ENCODE measurements around the gene ZNF641.

The ZNF641 gene

DNA sequence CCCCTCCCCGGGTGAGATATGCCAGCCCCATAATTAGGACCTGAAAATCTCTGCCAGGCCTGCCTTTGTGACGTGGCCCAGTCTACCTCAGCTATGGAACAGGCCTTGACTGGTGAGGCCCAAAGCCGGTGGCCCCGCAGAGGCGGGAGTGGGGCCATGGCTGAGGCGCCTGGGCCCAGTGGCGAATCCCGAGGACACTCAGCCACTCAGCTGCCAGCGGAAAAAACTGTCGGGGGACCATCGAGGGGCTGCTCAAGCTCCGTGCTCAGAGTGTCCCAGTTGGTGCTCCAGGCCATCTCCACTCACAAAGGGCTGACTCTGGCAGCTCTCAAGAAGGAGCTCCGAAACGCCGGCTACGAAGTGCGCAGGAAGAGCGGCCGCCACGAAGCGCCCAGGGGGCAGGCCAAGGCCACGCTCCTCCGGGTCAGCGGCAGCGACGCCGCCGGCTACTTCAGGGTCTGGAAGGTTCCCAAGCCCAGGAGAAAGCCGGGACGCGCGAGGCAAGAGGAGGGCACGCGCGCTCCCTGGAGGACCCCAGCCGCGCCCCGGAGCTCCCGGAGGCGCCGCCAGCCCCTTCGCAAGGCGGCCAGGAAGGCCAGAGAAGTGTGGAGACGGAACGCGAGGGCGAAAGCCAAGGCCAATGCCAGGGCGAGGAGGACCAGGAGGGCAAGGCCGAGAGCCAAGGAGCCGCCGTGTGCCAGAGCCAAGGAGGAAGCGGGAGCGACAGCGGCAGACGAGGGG is 21.4 kb downstream of the ZNF641 start:
- CTCF ChIA-PET, result no interaction called here
- H3K4me3 ChIP-seq (ENCODE audit: low read depth, low read length), result no peak overlapping the region
- TF ChIP-seq, protein P1, sequence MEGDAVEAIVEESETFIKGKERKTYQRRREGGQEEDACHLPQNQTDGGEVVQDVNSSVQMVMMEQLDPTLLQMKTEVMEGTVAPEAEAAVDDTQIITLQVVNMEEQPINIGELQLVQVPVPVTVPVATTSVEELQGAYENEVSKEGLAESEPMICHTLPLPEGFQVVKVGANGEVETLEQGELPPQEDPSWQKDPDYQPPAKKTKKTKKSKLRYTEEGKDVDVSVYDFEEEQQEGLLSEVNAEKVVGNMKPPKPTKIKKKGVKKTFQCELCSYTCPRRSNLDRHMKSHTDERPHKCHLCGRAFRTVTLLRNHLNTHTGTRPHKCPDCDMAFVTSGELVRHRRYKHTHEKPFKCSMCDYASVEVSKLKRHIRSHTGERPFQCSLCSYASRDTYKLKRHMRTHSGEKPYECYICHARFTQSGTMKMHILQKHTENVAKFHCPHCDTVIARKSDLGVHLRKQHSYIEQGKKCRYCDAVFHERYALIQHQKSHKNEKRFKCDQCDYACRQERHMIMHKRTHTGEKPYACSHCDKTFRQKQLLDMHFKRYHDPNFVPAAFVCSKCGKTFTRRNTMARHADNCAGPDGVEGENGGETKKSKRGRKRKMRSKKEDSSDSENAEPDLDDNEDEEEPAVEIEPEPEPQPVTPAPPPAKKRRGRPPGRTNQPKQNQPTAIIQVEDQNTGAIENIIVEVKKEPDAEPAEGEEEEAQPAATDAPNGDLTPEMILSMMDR (IDR thresholded peaks at IDR 0.05; ENCODE audit: insufficient read depth, low read length, missing control alignments), result no peak
- DNase-seq (ENCODE audit: low read depth, low spot score), result no peak
- POLR2A ChIA-PET, result no interaction called here

DNA sequence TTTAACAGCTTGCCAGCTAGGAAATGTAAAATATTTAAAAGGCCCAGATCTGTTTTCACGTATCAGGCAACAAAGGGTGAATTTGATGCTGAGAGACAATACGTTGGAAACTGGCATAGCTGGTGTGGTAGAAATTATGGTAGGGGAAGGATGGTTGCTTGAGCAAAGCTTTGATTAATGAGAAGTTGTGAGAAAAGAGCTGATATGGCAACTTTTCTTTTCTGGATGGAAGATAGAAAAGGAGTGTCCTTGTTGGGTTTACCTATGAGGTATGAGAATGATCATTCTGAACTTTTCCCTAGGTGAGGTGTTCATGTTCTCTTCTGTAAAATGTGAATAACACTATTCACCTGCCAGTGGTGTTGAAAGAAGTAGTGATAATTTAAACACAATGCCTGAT is 34.2 kb downstream of the ZNF641 start:
- DNase-seq (ENCODE audit: low read depth, low spot score), result no peak
- CTCF ChIA-PET, result no interaction called here
- TF ChIP-seq, protein P1 (IDR thresholded peaks at IDR 0.05; ENCODE audit: insufficient read depth, low read length, missing control alignments), result no peak
- no peak overlapping the region for H3K4me3 ChIP-seq (ENCODE audit: low read depth, low read length)
- POLR2A ChIA-PET, result no interaction called here

DNA sequence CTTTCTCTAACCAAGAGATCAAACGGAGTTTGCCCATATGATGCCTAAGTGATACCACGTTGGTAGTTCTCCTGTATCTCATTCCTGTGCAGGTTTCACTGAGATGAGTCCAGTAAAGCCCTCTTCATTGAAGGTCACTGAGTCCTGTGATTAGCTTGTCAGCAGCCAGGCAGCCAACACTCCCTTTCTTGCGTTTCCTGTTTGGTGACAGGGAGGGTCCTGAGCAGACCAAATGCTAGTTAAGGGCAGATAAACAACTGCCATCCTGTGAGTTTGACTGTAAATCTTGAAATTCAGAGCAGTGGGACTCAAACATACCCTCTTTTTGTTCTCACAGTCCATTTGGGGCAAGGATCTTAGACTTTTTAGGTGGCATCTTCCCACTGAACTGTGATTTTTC is 39.4 kb downstream of the ZNF641 start:
- CTCF ChIA-PET, result no interaction called here
- DNase-seq (ENCODE audit: low read depth, low spot score), result no peak
- POLR2A ChIA-PET, result no interaction called here

DNA sequence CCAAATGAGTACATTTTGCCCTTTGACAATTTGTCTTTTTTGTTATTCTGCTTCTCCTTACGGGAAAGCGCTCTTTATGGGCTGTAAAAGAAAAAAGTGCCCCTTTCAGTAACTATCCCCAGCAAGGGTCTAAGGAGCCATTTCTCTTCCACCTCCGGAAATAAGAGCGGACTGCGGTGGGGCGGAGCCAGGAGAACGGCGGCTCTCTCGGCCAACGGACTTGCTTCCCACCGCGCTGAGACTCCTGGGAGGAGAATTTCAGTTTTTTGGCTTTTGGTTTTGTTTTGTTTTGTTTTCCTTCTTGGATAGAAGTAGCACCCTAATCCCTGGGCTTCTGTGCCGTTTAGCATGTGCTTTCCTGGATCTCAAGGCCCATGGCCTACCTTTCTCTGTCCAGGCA is 43.5 kb downstream of the ZNF641 start:
- no peak overlapping the region for H3K4me3 ChIP-seq (ENCODE audit: low read depth, low read length)
- TF ChIP-seq, protein P1 (IDR thresholded peaks at IDR 0.05; ENCODE audit: insufficient read depth, low read length, missing control alignments), result no peak
- no peak for DNase-seq (ENCODE audit: low read depth, low spot score)
- POLR2A ChIA-PET, result no interaction called here
- CTCF ChIA-PET, result no interaction called here

More for the DNA sequence above, 39.4 kb downstream of the ZNF641 start:
- TF ChIP-seq, protein P1 (IDR thresholded peaks at IDR 0.05; ENCODE audit: insufficient read depth, low read length, missing control alignments), result no peak
- H3K4me3 ChIP-seq (ENCODE audit: low read depth, low read length), result no peak overlapping the region

DNA sequence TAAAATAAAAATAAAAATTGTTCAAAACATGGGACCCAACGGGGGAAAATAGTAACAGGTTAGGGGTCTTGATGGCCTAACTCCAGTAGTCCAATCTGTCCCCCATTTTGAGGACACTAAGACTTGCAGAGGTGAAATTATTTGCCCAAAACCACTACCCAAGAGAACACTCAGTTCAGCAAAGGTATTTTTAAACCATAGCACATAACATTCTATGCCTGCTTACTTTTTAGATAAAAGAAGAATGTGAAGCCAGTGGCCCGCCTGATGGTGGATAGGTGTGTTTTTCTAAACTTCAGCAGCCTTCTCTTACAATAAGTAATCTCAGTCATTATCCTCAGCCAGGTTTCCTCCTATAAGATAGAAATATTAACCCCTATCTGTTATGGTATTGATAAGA is 45.5 kb downstream of the ZNF641 start:
- no peak overlapping the region for H3K4me3 ChIP-seq (ENCODE audit: low read depth, low read length)
- POLR2A ChIA-PET, result no interaction called here
- CTCF ChIA-PET, result no interaction called here
- no peak for DNase-seq (ENCODE audit: low read depth, low spot score)
- TF ChIP-seq, protein P1 (IDR thresholded peaks at IDR 0.05; ENCODE audit: insufficient read depth, low read length, missing control alignments), result no peak

DNA sequence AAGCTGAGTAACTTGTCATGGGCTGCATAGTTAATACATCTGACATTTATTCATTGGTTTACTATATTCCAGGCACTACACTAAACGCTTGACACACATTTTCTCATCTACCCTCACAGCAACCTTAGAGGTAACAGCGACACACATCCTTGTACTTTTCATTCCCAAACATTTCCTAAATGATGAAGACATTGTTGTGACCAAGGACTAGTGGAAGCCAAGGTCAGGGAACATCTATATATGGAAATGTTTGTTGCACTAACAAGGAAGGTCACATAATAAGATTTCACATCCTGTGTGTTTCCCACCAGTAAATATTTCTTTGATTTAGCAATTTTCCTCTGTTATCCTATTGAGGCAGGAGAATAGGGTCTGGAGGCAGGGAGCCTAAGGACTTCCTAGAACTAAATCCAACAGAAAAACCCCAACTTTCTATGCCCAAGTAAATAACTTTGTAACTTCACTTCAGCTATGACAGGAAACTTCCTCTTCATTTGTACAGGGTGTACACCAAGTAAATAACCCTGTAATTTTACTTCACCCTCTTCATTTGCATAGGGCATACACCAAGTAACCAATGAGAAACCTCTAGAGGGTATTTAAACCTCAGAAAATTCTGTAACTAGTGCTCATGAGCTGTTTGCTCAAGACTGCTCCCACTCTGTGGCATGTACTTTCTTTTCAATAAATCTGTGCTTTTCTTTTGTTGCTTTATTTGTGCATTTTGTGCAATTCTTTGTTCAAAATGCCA is 48.4 kb downstream of the ZNF641 start:
- ChIA-PET CTCF (no interaction called here), POLR2A (no interaction called here)
- TF ChIP-seq, protein P1 (IDR thresholded peaks at IDR 0.05; ENCODE audit: insufficient read depth, low read length, missing control alignments), result no peak
- no peak for DNase-seq (ENCODE audit: low read depth, low spot score)
- H3K4me3 ChIP-seq (ENCODE audit: low read depth, low read length), result no peak overlapping the region

Data from AG04449 (cell line).